NT2/D1 (cell line): Measurements from ENCODE around the gene CWC27.

Source experiments
- DNase-seq: peaks from one replicate; pipeline ENCODE4 v3.0.0-alpha.2; 2011; ENCODE audit warnings: low read depth, low spot score
- H3K27me3 ChIP-seq: 2 replicates; pipeline ENCODE4 v1.6.0; 2011; ENCODE audit warnings: mild to moderate bottlenecking; ENCODE audit not compliant: insufficient read length, insufficient read depth
- H3K36me3 ChIP-seq: 2 replicates; pipeline ENCODE4 v1.6.1; 2011; ENCODE audit warnings: mild to moderate bottlenecking, low read length, mixed read lengths; ENCODE audit not compliant: insufficient read depth, insufficient read length
- H3K4me1 ChIP-seq: 2 replicates; pipeline ENCODE4 v1.5.1; 2011; ENCODE audit not compliant: insufficient read depth, insufficient read length
- H3K4me3 ChIP-seq: 2 replicates; pipeline ENCODE4 v1.5.1; 2011; ENCODE audit warnings: low read depth; ENCODE audit not compliant: insufficient read length
- H3K9ac ChIP-seq: 2 replicates; pipeline ENCODE4 v1.6.0; 2011; ENCODE audit warnings: low read depth; ENCODE audit not compliant: insufficient read length
- H3K9me3 ChIP-seq: 2 replicates; pipeline ENCODE4 v1.5.1; 2011; ENCODE audit warnings: mild to moderate bottlenecking, low read length; ENCODE audit not compliant: insufficient read depth
- SUZ12 ChIP-seq: IDR thresholded peaks from 2 replicates; pipeline ENCODE4 v1.6.1; 2011; ENCODE audit not compliant: insufficient read length, insufficient read depth; ENCODE audit errors: extremely low read depth
- YY1 ChIP-seq: IDR thresholded peaks from 2 replicates; pipeline ENCODE4 v1.6.1; 2011; ENCODE audit not compliant: insufficient read length, insufficient read depth
- ZNF274 ChIP-seq: IDR thresholded peaks from 2 replicates; pipeline ENCODE4 v1.6.1; 2011; ENCODE audit warnings: mild to moderate bottlenecking, low read depth, low read length

Gene CWC27

DNA sequence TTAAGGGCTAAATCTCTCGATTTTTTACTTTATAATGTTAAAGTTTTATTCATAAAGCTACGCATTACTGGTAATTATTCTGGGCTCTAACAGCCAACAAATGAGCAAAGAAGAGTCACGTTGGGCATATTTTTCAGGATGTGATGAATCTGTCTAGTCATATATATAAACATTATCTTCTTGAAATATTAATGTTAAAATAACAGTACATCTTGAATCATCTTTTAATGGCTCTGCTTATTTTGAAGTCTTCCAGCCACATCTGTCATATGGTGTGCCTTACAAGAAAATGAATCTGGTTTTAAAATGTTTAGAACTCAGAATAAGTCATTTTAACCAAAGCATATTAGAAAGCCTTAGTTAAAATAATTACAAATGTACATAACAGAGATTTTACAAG lies 96.9 kb downstream of the CWC27 start:
- Histone ChIP-seq H3K27me3 (no peaks in the 10 kb centered on the region), H3K9ac (no peak overlapping the region), H3K4me1 (no peaks in the 10 kb centered on the region), H3K36me3 (no peaks in the 10 kb centered on the region), H3K9me3 (no peaks in the 10 kb centered on the region), H3K4me3 (no peak overlapping the region)
- TF ChIP-seq YY1 (no peak), SUZ12 (no peak), ZNF274 (no peak)
- DNase-seq = no peak

DNA sequence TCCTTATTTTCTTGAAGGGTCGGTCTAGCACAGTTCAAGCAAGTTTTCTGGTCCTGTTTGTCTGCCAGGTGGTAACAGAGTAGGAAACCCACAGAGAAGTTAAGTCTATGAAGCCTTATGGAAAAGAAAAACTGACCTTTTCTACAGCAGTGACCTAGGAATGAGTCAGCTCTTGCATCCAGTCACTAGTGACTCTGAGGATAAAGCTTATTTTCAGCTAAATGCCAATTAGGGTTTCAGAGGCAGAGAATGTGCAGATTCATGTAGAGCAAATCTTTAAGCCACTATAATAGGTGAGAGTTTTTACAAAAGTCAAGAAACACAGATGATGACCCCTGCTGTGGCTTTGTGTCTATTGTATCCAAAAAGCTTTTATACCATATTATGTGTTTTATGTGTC lies 100.7 kb downstream of the CWC27 start:
- H3K36me3 ChIP-seq = no peaks in the 10 kb centered on the region
- no peak for DNase-seq
- H3K4me3 ChIP-seq = no peak overlapping the region
- TF ChIP-seq SUZ12 (no peak), YY1 (no peak), ZNF274 (no peak)
- no peaks in the 10 kb centered on the region for H3K4me1 ChIP-seq
- no peaks in the 10 kb centered on the region for H3K9me3 ChIP-seq
- no peak overlapping the region for H3K9ac ChIP-seq
- no peaks in the 10 kb centered on the region for H3K27me3 ChIP-seq

DNA sequence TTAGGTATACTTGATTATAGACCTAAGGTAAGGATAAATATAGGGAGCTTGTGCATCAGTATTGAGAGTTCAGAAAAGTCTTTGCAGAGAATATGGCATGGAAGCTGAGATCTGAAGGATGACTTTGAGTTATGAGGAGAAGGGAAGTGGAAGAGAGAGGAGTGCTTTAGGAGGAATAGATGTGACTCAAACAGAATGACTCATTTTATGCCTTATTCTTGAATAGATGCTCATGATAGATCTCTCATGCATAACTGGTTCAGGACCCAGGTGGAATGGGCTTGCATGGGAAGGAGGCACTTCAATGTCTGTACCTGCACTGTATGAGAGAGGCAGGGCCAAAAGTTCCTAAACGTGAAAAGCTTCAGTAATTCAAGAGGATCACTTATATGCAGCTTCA lies 103.3 kb downstream of the CWC27 start:
- Histone ChIP-seq H3K4me3 (no peak overlapping the region), H3K36me3 (no peaks in the 10 kb centered on the region), H3K9ac (no peak overlapping the region), H3K4me1 (no peaks in the 10 kb centered on the region), H3K9me3 (no peaks in the 10 kb centered on the region), H3K27me3 (no peaks in the 10 kb centered on the region)
- TF ChIP-seq ZNF274 (no peak), YY1 (no peak), SUZ12 (no peak)
- no peak for DNase-seq

DNA sequence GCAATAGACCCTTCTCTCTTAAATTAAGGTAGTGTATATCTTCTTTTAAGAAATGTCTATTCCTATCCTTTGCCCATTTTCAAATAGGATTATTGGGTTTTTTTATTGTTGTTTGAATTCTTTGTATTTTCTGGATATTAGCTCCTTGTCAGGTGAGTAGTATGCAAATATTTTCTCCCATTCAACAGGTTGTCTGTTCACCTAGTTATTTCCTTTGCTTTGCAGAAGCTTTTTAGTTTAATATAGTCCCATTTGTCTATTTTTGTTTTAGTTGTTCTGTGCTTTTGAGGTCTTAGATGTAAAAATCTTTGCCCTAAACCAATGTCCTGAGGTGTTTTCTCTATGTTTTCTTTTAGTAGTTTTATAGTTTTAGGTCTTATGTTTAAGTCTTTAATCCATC lies 104.7 kb downstream of the CWC27 start:
- Histone ChIP-seq H3K9me3 (no peaks in the 10 kb centered on the region), H3K4me3 (no peak overlapping the region), H3K36me3 (no peaks in the 10 kb centered on the region), H3K9ac (no peak overlapping the region), H3K4me1 (no peaks in the 10 kb centered on the region), H3K27me3 (no peaks in the 10 kb centered on the region)
- no peak for DNase-seq
- no peak for TF ChIP-seq SUZ12
- no peak for TF ChIP-seq YY1
- no peak for TF ChIP-seq ZNF274

DNA sequence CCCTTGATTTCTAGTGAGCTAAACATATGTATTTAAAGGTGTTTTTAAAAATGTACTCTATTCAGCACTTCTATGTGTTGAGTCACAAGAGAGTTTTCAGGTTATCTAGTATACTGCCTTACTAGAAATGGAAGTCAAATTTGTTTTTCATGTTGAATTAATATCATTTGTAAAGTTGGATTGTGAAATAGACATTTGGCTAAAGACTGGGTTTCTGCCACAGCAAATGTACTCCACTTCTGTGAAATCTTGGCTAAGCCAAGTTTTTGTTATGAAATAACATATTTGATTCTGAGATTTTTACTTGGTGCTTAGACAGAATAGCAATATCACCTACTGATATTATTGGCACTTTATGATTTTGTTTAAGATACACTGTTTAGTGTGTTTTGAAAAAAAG lies 106.0 kb downstream of the CWC27 start:
- no peaks in the 10 kb centered on the region for H3K4me1 ChIP-seq
- H3K36me3 ChIP-seq = no peaks in the 10 kb centered on the region
- no peaks in the 10 kb centered on the region for H3K27me3 ChIP-seq
- H3K4me3 ChIP-seq = no peak overlapping the region
- TF ChIP-seq SUZ12 = no peak
- no peak for TF ChIP-seq YY1
- no peak for TF ChIP-seq ZNF274
- DNase-seq = no peak
- H3K9ac ChIP-seq = no peak overlapping the region
- no peaks in the 10 kb centered on the region for H3K9me3 ChIP-seq

DNA sequence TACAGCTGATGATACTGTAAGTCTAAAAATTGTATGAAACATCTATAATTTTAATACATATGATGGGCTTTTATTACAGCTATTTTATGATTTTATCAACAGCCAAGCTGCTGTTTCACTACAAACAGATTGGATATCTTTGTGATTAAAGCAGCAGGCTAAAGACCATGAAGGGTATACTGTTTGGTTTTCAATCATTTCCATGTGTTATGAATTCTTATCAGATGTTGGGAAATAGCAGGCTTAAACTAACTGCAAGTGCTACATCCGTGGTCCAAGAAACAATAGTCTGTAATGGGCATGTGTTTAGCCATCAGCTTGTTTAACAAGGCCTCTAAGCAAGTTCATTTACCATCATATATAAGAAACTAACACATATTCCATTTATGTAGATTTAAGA lies 107.5 kb downstream of the CWC27 start:
- Histone ChIP-seq H3K4me3 (no peak overlapping the region), H3K9me3 (no peaks in the 10 kb centered on the region), H3K9ac (no peak overlapping the region), H3K36me3 (no peaks in the 10 kb centered on the region), H3K27me3 (no peaks in the 10 kb centered on the region), H3K4me1 (no peaks in the 10 kb centered on the region)
- no peak for DNase-seq
- TF ChIP-seq SUZ12 (no peak), YY1 (no peak), ZNF274 (no peak)

DNA sequence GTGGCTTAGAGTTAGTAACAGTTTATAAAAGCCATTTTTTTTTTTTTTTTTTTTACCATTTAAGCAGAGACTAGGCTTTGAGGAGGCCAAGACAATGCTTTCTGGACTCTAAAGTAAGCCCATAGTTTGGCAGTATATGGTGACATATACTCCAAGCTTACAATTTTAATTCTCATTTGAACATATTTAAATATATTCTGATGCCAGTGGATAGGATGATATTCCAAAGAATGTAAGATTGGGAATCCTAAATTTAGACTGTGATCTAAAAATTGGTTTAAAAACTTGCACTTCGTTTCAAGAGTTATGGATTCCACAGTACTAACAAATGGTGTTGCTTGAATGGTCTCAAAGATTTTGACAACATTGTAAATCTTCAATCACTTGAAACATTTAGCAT lies 112.1 kb downstream of the CWC27 start:
- no peaks in the 10 kb centered on the region for H3K36me3 ChIP-seq
- no peaks in the 10 kb centered on the region for H3K27me3 ChIP-seq
- no peaks in the 10 kb centered on the region for H3K4me1 ChIP-seq
- DNase-seq = no peak
- no peaks in the 10 kb centered on the region for H3K9me3 ChIP-seq
- no peak overlapping the region for H3K4me3 ChIP-seq
- no peak overlapping the region for H3K9ac ChIP-seq
- TF ChIP-seq YY1 (no peak), SUZ12 (no peak), ZNF274 (no peak)

DNA sequence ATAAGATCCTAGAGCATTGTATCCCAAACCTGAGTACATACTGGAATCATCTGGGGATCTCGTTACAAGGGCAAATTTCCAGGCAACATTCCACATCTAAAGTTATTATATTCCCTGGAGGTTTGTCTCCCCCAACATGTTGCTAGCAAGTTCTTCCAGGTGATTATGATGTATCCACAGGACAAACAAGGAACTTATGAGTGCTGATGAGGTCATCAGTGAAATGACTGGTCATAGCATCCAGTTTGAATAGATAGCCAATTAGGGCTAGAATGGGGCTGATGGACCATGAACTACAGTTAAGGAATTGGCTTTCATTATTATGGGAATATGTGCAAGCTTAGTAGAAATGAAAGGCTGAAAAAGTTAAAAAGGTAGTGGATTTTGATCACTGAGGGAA lies 115.2 kb downstream of the CWC27 start:
- TF ChIP-seq SUZ12 (no peak), YY1 (no peak), ZNF274 (no peak)
- DNase-seq = no peak
- no peaks in the 10 kb centered on the region for H3K27me3 ChIP-seq
- H3K4me3 ChIP-seq = no peak overlapping the region
- H3K9me3 ChIP-seq = no peaks in the 10 kb centered on the region
- no peak overlapping the region for H3K9ac ChIP-seq
- H3K4me1 ChIP-seq = no peaks in the 10 kb centered on the region
- H3K36me3 ChIP-seq = no peaks in the 10 kb centered on the region
